GM19455 (cell line): ENCODE data around the gene SAE1.
"Not testable (repeated sequence)": the region's sequence is repeated elsewhere in the genome, so short reads cannot be mapped to it uniquely, and the experiment has no call there.

ENCODE experiments used
- ATAC-seq: cut with Tn5 transposase; IDR thresholded peaks from one replicate; pipeline ENCODE4 v1.9.1; 2021; ENCODE audit not compliant: unreplicated experiment

The SAE1 gene

DNA sequence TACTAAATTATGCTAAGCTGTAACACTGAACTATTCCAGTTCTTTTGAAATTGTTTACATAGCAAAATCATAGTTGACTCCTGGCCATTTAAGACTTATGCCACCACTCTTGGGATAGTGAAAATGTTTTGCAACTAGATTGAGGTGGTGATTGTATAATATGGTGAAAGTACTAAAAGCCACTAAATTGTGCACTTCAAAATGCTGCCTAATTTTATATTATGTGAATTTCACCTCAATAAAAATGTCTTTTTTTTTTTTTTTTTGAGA lies 5.0 kb upstream of the SAE1 start:
- no peak for ATAC-seq

GRCh38 chr19:47129579-47129978 lies 1.1 kb upstream of the SAE1 start:
- ATAC-seq: no peak

DNA sequence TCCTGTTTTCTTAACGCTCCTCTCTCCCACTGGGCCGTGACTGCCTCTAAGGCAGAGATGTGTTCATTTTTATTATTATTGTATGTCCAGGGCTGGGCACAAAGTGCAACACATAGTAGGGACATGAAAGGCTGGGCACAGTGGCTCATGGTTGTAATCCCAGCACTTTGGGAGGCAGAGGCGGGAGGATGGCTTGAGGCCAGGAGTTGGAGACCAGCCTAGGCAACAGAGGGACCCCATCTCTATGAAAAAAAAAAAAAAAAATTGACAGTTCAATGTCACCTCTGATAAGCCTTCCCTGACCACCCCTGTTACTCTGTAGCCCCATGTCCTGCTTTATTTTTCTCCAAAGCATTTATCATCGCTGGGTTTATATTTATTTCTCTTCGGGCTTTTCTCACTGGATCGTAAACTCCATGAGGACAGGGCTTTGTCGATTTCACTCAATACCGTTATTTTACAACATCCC lies 481 bp upstream of the SAE1 start:
- no peak for ATAC-seq

- ATAC-seq: no peak
Observed at GRCh38 chr19:47132194-47132852, 1.7 kb downstream of the SAE1 start.

DNA sequence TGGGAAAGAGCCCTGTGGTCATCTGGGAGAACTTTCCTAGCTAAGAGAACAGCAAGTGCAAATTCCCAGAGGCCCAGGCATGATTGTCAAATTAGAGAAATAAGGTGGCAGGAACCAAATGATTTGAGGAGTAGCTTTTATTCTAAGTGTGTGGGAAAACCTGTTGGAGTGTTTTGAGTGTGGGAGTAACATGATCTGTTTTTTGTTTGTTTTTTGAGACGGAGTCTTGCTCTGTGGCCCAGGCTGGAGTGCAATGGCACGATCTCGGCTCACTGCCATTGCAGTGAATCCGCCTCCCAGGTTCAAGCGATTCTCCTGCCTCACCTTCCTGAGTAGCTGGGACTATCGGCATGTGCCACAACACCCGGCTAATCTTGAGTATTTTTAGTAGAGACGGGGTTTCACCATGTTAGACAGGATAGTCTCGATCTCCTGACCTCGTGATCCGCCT lies 2.4 kb downstream of the SAE1 start:
- no peak for ATAC-seq

DNA sequence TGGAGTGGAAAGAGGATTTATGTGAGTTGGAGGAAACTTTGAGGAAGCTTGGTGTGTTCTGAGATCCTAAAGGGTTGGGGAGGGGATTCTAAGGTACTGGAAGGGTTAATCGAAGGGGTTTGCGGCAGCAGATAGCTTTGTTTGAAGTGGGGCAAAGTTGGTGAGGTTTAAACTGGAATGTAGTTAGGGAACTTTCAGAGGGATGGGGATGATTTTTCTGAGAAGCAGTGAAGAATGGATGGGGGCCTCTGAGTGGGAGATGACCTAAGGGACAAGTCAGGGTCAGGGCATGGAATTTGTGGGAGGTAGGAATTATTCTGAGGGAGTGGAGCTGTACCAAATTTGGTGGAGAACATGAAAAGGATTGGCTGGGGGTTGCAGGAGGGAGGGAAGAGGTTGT lies 3.9 kb downstream of the SAE1 start:
- no peak for ATAC-seq

GRCh38 chr19:47135156-47135555 lies 4.5 kb downstream of the SAE1 start:
- no peak for ATAC-seq

- ATAC-seq: not testable (repeated sequence)
Observed at GRCh38 chr19:47141252-47141651, 10.6 kb downstream of the SAE1 start.

GRCh38 chr19:47141695-47142094 lies 11.1 kb downstream of the SAE1 start:
- ATAC-seq: no peak

DNA sequence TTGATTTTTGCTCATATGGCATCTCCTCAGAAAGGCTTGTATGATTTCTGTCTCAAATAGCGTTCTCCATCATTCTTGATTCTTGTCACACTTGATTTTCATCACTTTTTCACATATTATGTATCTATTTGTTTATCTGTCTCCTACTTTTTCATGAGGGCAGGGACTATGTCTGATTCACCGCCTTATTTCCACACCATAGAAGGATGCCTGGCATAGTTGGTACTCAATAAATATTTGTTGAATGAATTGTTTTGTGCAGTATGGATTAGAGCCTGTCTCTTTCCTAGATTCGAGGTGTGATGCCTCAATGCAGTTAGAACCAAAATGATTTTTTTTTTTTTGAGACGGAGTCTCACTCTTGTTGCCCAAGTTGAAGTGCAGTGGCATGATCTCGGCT lies 12.1 kb downstream of the SAE1 start:
- ATAC-seq: no peak

DNA sequence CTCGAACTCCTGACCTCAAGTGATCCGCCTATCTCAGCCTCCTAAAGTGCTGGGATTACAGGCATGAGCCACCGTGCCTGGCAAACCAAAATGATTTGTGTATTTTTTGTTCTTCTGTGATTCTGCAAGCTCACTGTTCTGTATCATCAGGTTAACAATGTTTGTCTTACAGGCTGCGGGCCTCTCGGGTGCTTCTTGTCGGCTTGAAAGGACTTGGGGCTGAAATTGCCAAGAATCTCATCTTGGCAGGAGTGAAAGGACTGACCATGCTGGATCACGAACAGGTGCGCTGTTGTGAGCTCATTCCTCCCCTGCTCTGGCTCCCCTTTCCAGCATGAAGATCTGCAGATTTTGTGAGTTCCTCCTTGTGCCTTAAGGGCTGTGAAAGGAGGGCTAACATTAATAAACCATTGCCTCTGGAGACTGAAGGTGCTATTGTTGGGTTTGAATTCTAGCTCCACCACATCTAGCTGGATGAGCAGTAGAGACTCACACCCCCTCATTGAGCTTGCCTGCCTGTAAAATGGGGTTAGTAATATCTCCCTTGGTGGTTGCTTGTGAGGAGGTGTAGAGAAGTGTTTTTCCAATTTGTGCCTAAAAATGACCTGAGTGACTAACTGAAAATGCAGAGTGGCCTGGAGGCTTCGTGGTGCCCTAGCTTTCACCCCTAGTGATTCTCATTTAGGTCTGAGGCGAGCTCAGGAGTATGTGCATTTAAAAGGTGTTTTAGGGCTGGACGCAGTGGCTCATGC lies 12.9 kb downstream of the SAE1 start:
- ATAC-seq: no peak

GRCh38 chr19:47144630-47145029 lies 14.0 kb downstream of the SAE1 start:
- no peak for ATAC-seq

GRCh38 chr19:47145639-47146486 lies 15.2 kb downstream of the SAE1 start:
- no peak for ATAC-seq

- ATAC-seq: no peak
Observed at GRCh38 chr19:47146920-47147319, 16.3 kb downstream of the SAE1 start.

DNA sequence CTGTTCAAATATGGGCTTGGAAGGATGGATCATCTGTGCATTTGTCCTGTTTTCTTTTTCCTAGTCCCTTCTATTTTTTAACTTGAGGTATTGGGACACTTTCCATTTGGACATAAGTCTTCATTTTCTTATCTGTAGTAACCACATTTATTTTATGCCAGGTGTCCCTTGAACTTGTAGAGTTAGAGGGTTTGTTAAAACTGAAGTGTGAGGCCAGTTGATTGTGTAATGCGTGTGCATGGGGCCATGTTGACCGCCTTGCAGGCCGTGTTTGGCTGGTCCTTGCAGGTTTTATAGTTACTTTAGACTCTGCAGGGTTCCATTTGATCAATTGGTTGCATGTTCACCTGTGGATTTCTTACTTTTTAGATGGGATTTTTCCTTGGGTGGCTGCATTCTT lies 21.0 kb downstream of the SAE1 start:
- ATAC-seq: no peak

GRCh38 chr19:47152205-47152604 lies 21.6 kb downstream of the SAE1 start:
- ATAC-seq: no peak

- ATAC-seq: no peak
Observed at GRCh38 chr19:47152632-47153031, 22.0 kb downstream of the SAE1 start.

- ATAC-seq: no peak
Observed at GRCh38 chr19:47153266-47153665, 22.6 kb downstream of the SAE1 start.

DNA sequence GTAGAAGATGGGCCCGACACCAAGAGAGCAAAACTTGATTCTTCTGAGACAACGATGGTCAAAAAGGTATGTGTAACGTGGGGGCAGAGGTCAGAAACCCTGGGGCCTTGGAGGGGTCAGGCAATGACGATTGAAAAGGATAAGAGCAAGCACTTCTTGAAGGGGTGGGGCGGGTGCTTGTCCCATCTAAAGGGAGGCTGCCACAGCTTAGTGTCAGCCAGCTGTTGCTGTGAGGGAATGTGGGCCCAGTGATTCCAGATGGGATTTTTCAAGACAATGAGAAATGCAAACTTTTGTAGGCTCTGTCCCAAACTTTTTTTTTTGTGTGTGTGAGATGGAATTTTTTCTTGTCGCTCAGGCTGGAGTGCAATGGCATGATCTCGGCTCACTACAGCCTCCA lies 24.5 kb downstream of the SAE1 start:
- no peak for ATAC-seq

GRCh38 chr19:47156861-47157430 lies 26.3 kb downstream of the SAE1 start:
- no peak for ATAC-seq
